Psoas muscle (tissue), 8 donors: ENCODE data around the gene CRISPLD2. TPM values are rescaled to one million over a fixed set of nuclear protein-coding genes. Genes with fewer than 3 reads are reported as not detected.
A peak's percentile ranks its signal among the peaks of the same experiment; 100 is the strongest.

Source experiments
- ATAC-seq, 4 donors: fragments of 200-7000 bp; cut with Tn5 transposase; one replicate each; pipeline ENCODE4 v1.9.1; 2020; ENCODE audit warnings: moderate library complexity in 3 of 4, mild to moderate bottlenecking in 2 of 4
- DNase-seq, 2 donors: peaks; one replicate each; pipeline ENCODE4 v3.0.0-alpha.2; 2020
- H3K27ac ChIP-seq: fragments of 200-600 bp; one replicate; pipeline ENCODE4 v1.8.0; 2022
- H3K27me3 ChIP-seq, 3 donors: fragments of 200-600 bp in 1 of 3; one replicate each; pipeline versions ENCODE4 v1.6.1 to v1.8.0; 2013 to 2022; ENCODE audit warnings: low read length in 2 of 3, mild to moderate bottlenecking in 2 of 3, moderate library complexity in 1 of 3; ENCODE audit not compliant: insufficient read depth in 3 of 3
- H3K36me3 ChIP-seq, 2 donors: fragments of 200-600 bp in 1 of 2; one replicate each; pipeline versions ENCODE4 v1.6.1 to v1.8.0; 2013 to 2022; ENCODE audit warnings: low read depth in 1 of 2, mild to moderate bottlenecking in 1 of 2, moderate library complexity in 1 of 2; ENCODE audit not compliant: insufficient read depth in 1 of 2
- H3K4me1 ChIP-seq: fragments of 200-600 bp; one replicate; pipeline ENCODE4 v1.8.0; 2022
- H3K4me3 ChIP-seq: fragments of 200-600 bp; one replicate; pipeline ENCODE4 v1.8.0; 2022; ENCODE audit warnings: mild to moderate bottlenecking
- H3K9me3 ChIP-seq: fragments of 200-600 bp; one replicate; pipeline ENCODE4 v1.8.0; 2022
- WGBS, 3 donors: extraction: QIAGEN DNeasy Blood & Tissue Kit; methylation state at CpG; one replicate each; pipeline versions ENCODE4 v1.1.6 to v1.1.7; 2013; 5-methylcytosine and 5-hydroxymethylcytosine counted together
- intact Hi-C, 2 donors: fragments of 100-400 bp; cut with DNase I; formaldehyde crosslinking; loops; one replicate each; pipeline versions ENCODE4 v1.11.0 to v1.14.2; 2022
- polyA plus RNA-seq, 3 donors: library from polyadenylated mRNA; stranded (reverse); fragments of 200-250 nt; gene quantifications; one replicate each; pipeline ENCODE4 v1.2.3, GENCODE V29; 2013
- total RNA-seq, 4 donors: library from RNA; stranded (reverse); fragmentation: NEBNext Ultra II Directional in 2 of 4; extraction: Animal tissue kit (Norgen Biotek cat#: 25700) in 2 of 4; gene quantifications; one replicate each; pipeline versions ENCODE4 v1.2.1 to v1.2.4, GENCODE V29; 2021 to 2023
- TF ChIP-seq, protein P1 (sequence below): fragments of 200-600 bp; IDR thresholded peaks from one replicate; pipeline ENCODE4 v1.8.0; 2022; ENCODE audit warnings: antibody characterized with exemption
- donor health status: healthy with polysubstance abuse.
- donor health status: DM: no; HTN: no; CAD: no; lungs with moderate emphysema.
- donor health status: Bipolar disorder and iron deficiency.
- donor health status: healthy.
- donor health status: DM: yes; HTN: yes; CAD: no.
- donor health status: DM: no; HTN: no; CAD: no.
- donor health status: DM: no; HTN: no; CAD: no.
- donor health status: DM: yes; HTN: yes; CAD: no.

Gene CRISPLD2
- total and polyA plus RNA-seq, 7 donors: 7.1 to 28.6 (median 11.5) TPM

DNA sequence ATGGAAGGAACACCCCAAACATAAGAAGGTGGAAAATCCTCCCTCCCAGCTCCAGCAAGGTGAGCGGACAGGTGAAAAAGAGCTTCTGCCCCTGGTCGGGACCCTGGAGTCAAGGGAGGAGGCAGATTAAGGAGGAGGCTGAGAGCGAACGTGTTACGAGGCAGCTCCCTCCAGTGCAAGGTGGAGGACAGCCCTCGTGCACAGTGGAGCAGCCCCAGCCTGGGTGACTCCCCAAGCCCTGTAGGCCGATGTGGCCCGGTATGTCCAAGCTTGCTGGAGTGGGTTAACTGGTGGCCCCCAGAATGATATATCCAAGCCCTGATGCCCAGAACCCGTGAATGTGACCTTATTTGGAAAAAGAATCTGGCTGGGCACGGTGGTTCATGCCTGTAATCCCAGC is 15.5 kb upstream of the CRISPLD2 start:
- no peak overlapping the region for H3K27ac ChIP-seq
- TF ChIP-seq, protein P1, sequence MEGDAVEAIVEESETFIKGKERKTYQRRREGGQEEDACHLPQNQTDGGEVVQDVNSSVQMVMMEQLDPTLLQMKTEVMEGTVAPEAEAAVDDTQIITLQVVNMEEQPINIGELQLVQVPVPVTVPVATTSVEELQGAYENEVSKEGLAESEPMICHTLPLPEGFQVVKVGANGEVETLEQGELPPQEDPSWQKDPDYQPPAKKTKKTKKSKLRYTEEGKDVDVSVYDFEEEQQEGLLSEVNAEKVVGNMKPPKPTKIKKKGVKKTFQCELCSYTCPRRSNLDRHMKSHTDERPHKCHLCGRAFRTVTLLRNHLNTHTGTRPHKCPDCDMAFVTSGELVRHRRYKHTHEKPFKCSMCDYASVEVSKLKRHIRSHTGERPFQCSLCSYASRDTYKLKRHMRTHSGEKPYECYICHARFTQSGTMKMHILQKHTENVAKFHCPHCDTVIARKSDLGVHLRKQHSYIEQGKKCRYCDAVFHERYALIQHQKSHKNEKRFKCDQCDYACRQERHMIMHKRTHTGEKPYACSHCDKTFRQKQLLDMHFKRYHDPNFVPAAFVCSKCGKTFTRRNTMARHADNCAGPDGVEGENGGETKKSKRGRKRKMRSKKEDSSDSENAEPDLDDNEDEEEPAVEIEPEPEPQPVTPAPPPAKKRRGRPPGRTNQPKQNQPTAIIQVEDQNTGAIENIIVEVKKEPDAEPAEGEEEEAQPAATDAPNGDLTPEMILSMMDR: no peak
- no peak for DNase-seq
- intact Hi-C loops: no loop called here
- H3K4me3 ChIP-seq: no peak overlapping the region
- H3K27me3 ChIP-seq: no peaks in the 10 kb centered on the region
- ATAC-seq: no peak
- no peaks in the 10 kb centered on the region for H3K9me3 ChIP-seq
- 90 to 91% (median 91%) methylated on average over 10 of the region's 10 CpGs for WGBS, 3 donors
- no peaks in the 10 kb centered on the region for H3K36me3 ChIP-seq
- no peaks in the 10 kb centered on the region for H3K4me1 ChIP-seq

DNA sequence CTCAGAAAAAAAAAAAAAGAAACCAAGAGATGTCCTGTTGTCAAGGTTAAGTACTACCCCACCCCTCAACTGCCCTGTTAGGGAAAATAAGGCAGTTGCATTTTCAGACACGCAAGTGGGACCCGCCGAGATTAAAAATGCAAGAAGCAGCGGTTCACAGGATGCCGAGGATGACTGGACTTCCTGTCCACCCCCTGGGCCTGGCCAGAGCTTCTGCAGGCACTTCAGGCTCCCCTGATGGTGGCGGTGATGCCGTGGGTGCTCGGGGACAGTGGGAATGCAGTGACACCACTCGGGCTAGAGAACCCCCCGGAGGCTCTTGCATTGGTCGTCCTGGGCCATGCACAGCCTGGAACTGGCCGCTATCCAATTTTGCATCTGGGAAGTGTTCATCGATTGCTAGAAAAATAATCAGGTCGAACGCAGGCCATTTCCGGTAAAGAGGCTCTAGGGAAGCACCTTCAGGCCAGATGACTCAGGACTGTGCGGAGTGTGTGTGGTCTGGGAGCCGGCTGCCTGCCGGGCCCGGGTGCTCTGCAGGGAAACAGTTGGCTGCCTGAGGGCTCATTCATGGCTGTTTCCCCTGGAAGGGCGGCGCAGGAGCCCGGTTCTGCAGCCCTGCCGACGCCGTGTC is 13.4 kb upstream of the CRISPLD2 start:
- no peak overlapping the region for H3K27ac ChIP-seq
- TF ChIP-seq, protein P1: no peak
- no peaks in the 10 kb centered on the region for H3K4me1 ChIP-seq
- H3K4me3 ChIP-seq: no peak overlapping the region
- H3K36me3 ChIP-seq: no peaks in the 10 kb centered on the region
- DNase-seq: peak in 1 of 2 donors; percentile 77
- H3K27me3 ChIP-seq: no peaks in the 10 kb centered on the region
- intact Hi-C loops: loop anchor here in 1 of 2 donors (5.0 kb wide), 2 partner anchors 36 to 49 kb away; no protein-coding TSS in a partner anchor
- H3K9me3 ChIP-seq: no peaks in the 10 kb centered on the region
- WGBS, 3 donors: 44 to 49% (median 46%) methylated on average over 26 of the region's 26 CpGs
- ATAC-seq: peak in 3 of 4 donors; percentile 59 to 68 (median 59)

DNA sequence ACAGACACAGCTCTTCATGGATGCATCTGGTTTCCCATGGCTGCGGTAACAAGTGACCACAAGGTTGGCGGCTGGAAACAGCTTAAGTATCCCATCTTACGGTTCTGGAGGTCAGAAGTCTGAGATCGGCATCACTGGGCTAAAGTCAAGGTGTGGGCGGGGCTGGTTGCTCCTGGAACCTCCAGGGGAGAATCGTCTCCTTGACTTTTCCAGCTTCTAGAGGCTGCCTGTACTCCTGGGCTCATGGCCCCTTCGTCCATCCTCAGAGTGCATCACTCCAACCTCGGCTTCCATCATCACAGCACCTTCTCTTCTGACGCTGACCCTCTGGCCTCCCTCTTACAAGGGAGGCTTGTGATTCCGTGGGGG is 12.9 kb upstream of the CRISPLD2 start:
- no peaks in the 10 kb centered on the region for H3K27me3 ChIP-seq
- no peak overlapping the region for H3K27ac ChIP-seq
- 82 to 89% (median 86%) methylated on average over 10 of the region's 10 CpGs for WGBS, 3 donors
- no peaks in the 10 kb centered on the region for H3K4me1 ChIP-seq
- H3K4me3 ChIP-seq: no peak overlapping the region
- intact Hi-C loops: loop anchor here in 1 of 2 donors (5.0 kb wide), 2 partner anchors 35 to 50 kb away; no protein-coding TSS in a partner anchor
- ATAC-seq (no peak), DNase-seq (no peak)
- H3K9me3 ChIP-seq: no peaks in the 10 kb centered on the region
- TF ChIP-seq, protein P1: no peak
- no peaks in the 10 kb centered on the region for H3K36me3 ChIP-seq

DNA sequence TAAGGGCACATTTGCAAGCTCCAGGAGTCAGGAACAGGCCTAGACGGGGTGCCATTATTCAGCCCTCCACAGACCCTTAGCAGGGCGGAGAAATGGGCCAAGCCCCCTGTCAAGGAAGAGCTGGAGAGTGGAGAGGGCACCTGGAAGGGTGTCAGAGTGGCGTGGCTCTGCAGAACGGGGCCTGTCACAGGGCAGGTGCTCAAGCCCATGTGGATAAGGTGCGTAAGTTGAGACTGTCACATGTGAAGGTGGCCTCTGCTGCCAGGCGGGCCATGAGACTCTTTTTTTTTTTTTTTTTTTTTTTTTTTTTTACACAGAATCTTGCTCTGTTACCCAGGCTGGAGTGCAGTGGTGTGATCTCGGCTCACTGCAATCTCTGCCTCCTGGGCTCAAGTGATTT is 12.0 kb upstream of the CRISPLD2 start:
- Histone ChIP-seq H3K27me3 (no peaks in the 10 kb centered on the region), H3K27ac (no peak overlapping the region), H3K9me3 (no peaks in the 10 kb centered on the region), H3K4me3 (no peak overlapping the region), H3K4me1 (no peaks in the 10 kb centered on the region), H3K36me3 (no peaks in the 10 kb centered on the region)
- DNase-seq (no peak), ATAC-seq (no peak)
- TF ChIP-seq, protein P1: no peak
- intact Hi-C loops: loop anchor here in 1 of 2 donors (5.0 kb wide), 2 partner anchors 35 to 50 kb away; no protein-coding TSS in a partner anchor
- 90 to 96% (median 93%) methylated on average over 6 to 7 of the region's 7 CpGs for WGBS, 3 donors

DNA sequence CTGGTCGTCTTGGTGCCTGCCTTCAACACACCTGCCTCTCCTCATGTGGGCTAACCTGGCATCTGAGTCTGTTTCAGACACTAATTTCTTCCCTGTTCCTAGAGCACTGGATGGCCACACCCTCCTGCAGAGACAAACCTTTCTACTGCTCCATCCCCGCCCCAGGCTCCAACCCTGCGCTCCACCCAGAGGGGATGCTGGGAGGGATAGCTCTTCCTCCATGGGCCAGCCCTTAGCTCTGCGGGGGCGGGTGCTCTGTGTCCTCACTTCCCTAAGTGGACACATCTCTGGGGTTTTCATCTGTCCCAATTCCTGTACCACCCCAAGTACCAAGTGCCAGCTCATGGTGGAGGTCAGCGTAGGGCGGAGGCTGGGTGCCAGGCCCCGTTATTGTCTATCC is 11.0 kb upstream of the CRISPLD2 start:
- Histone ChIP-seq H3K4me1 (no peaks in the 10 kb centered on the region), H3K36me3 (no peaks in the 10 kb centered on the region), H3K4me3 (no peak overlapping the region), H3K9me3 (no peaks in the 10 kb centered on the region), H3K27ac (no peak overlapping the region), H3K27me3 (peaks cover 0 to 4% (median 0%) of the 10 kb centered on the region in 3 donors)
- no peak for ATAC-seq
- 87 to 91% (median 89%) methylated on average over 8 of the region's 8 CpGs for WGBS, 3 donors
- DNase-seq: no peak
- TF ChIP-seq, protein P1: no peak
- intact Hi-C loops: loop anchor here in 1 of 2 donors (5.0 kb wide), 2 partner anchors 33 to 52 kb away; no protein-coding TSS in a partner anchor
